ENCODE measurements around the gene ACOT4.
"Not testable (repeated sequence)": the region's sequence is repeated elsewhere in the genome, so short reads cannot be mapped to it uniquely, and the experiment has no call there.

ACOT4 gene, protein sequence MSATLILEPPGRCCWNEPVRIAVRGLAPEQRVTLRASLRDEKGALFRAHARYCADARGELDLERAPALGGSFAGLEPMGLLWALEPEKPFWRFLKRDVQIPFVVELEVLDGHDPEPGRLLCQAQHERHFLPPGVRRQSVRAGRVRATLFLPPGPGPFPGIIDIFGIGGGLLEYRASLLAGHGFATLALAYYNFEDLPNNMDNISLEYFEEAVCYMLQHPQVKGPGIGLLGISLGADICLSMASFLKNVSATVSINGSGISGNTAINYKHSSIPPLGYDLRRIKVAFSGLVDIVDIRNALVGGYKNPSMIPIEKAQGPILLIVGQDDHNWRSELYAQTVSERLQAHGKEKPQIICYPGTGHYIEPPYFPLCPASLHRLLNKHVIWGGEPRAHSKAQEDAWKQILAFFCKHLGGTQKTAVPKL

DNA sequence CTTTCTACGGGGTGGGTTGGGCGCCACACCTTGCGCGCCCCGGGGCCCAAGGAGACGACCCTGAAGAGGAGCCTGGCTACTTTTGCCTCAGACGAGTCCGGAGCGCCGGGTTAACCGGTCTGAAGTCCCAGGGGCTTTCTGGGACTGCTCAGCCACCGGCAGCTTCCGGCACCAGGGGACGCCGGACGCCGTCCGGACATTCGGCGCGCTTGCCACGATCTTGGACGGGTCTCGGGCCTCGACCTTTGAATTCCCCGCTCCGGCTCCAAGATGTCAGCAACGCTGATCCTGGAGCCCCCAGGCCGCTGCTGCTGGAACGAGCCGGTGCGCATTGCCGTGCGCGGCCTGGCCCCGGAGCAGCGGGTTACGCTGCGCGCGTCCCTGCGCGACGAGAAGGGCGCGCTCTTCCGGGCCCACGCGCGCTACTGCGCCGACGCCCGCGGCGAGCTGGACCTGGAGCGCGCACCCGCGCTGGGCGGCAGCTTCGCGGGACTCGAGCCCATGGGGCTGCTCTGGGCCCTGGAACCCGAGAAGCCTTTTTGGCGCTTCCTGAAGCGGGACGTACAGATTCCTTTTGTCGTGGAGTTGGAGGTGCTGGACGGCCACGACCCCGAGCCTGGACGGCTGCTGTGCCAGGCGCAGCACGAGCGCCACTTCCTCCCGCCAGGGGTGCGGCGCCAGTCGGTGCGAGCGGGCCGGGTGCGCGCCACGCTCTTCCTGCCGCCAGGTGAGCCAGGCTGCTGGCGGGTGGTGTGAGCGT lies at the start of gene ACOT4:
TSS of gene ACOT4 (plus strand) at position 184 of the 760 bp plus-strand sequence. CDS start at position 271, 87 bp downstream.
- peak; percentile 56 for DNase-seq

DNA sequence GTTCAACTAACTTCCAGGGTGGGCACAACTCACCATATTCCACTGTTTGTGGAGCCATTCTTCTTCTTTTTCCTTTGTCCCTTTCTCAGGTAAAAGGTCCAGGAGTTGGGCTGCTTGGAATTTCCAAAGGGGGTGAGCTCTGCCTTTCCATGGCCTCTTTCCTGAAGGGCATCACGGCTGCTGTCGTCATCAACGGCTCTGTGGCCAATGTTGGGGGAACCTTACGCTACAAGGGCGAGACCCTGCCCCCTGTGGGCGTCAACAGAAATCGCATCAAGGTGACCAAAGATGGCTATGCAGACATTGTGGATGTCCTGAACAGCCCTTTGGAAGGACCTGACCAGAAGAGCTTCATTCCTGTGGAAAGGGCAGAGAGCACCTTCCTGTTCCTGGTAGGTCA lies 48.7 kb upstream of the ACOT4 start:
- DNase-seq, result not testable (repeated sequence)

DNA sequence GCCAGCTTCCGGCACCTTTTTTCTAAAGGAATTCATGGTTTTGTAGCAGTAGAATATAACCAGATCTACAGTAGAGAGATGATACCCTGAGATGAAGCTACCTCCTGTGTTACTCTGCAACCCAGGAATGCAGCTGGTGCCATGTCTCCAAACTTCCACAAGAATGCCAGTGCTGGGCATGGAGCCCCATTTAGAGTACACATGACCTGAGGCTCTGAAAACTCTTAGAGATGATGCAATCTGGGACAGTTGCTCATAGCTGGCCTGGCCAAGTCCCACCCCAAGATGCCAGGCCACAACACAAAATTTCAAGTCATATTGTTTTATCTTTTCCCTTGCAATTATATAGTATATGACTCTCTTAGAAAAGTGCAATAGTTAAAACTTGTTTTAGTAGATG lies 46.3 kb upstream of the ACOT4 start:
- DNase-seq, result not testable (repeated sequence)

DNA sequence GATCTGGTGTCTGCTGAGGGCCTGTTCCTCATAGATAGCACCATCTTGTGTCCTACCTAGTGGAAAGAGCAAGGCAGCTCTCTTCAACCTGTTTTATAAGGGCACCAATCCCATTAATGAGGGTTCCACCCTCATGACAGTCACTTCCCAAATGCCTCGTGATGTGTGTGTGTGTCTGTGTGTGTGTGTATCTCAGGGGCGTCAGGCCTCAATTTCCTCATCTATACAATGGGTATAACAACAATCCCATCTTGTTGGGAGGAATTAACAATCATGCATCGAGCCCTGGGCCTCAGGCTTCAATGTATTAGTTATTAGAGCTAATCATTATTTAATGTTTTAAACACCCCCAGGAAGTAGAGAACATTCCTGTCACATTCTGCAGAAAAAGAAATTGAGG lies 42.6 kb upstream of the ACOT4 start:
- DNase-seq, result not testable (repeated sequence)

DNA sequence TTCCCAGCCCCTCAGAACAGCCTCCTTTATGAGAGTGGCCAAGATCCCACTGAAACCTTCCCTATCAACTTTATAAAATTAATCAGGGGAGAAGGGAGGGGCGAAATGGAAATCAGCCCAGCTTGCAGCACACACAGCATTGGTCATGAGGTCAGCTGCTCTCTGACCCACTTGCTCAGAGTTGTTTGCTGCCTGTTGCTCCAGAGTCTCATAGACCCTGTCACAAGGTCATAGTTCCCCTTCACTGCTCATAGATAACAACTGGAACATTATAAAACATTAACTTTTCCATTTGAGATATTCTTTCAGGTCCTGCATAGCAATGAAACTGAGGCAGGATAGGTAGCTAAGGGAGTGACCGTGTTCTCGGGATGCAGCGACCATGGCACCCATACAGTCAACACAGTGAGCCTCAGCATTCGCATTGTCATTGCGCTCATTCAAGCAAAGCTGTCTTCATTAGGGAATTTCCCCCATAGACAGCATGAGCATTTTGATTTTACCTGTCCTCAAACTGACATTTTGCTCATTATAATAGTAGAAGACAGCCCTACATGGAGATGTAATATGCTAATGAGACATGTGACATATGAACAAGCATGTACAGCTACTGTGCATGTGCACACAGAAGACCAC lies 41.7 kb upstream of the ACOT4 start:
- not testable (repeated sequence) for DNase-seq

DNA sequence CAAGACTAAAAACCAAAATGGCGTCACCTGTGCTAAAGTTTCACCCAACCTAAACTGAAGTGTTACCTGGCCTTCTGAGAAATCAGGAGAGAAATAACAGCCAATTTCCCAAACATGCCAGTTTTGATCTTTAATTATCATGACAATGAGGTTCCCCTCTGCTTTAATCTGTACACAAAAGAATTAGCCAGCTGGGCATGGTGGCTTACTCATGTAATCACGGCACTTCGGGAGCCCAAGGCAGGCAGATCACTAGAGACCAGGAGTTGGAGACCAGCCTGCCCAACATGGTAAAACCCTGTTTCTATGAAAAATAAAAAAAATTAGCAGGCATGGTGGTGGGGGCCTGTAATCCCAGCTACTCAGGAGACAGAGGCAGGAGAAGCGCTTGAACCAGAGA lies 37.8 kb upstream of the ACOT4 start:
- no peak for DNase-seq

DNA sequence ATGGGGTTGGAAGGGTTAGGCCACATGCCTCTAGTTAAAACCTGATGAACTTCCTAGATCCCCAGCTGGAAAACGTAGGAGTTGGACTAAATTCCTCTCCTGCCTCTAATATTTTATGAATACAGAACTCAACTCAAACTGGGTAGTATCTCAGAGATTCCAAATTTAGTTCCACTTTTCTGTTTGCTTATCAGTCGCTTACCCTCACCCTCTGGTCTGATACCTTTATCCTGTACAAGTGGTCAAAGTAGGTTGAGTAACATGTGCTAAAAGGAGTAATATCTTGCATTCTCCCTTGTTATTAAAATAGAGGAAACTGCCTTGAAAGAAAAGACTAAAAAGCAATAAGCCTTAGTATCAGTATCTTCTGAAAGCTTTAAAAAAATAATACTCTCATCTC lies 34.5 kb upstream of the ACOT4 start:
- DNase-seq, result not testable (repeated sequence)

DNA sequence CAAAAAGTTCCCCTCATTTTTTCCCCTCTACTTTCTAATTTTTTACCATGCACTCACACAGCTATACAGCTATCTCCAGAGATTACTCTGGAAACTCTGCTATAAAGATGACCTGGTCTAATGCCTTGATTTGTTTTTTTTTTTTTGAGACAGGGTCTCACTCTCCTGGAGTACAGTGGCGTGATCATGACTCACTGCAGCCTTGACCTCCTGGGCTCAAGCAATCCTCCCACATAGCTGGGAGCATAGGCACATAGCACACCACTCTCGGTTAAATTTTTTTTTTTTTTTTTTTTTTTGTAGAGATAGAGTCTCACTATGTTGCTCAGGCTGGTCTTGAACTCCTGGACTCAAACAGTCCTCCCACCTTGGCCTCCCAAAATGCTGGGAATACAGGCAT lies 33.4 kb upstream of the ACOT4 start:
- not testable (repeated sequence) for DNase-seq

DNA sequence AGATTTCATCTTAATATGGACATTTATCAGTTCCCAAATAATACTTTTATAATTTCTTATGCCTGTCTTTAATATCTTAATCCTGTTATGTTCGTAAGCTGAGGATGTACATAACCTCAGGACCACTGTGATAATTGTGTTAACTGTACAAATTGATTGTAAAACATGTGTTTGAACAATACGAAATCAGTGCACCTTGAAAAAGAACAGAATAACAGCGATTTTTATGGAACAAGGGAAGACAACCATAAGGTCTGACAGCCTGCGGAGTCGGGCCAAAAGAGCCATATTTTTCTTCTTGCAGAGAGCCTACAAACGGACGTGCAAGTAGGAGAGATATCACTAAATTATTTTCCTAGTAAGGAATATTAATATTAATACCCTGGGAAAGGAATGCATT lies 29.4 kb upstream of the ACOT4 start:
- DNase-seq, result not testable (repeated sequence)

DNA sequence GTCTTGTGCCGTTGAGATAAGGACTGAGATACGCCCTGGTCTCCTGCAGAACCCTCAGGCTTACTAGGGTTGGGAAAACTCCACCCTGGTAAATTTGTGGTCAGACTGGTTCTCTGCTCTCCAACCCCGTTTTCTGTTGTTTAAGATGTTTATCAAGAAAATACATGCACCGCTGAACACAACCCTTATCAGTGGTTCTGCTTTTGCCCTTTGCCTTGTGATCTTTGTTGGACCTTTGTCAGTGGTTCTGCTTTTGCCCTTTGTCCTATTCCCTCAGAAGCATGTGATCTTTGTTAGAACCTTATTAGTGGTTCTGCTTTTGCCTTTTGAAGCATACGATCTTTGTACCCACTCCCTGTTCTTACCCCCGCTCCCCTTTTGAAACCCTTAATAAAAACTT lies 29.0 kb upstream of the ACOT4 start:
- DNase-seq, result not testable (repeated sequence)

DNA sequence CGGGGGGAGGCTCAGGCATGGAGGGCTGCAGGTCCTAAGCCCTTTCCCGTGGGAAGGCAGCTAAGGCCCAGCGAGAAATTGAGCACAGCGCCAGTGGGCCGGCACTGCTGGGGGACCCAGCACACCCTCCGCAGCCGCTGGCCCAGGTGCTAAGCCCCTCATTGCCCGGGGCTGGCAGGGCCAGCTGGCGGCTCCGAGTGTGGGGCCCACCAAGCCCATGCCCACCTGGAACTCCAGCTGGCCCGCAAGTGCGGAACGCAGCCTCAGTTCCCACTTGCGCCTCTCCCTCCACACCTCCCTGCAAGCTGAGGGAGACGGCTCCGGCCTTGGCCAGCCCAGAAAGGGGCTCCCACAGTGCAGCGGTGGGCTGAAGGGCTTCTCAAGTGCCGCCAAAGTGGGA lies 25.2 kb upstream of the ACOT4 start:
- DNase-seq, result not testable (repeated sequence)

DNA sequence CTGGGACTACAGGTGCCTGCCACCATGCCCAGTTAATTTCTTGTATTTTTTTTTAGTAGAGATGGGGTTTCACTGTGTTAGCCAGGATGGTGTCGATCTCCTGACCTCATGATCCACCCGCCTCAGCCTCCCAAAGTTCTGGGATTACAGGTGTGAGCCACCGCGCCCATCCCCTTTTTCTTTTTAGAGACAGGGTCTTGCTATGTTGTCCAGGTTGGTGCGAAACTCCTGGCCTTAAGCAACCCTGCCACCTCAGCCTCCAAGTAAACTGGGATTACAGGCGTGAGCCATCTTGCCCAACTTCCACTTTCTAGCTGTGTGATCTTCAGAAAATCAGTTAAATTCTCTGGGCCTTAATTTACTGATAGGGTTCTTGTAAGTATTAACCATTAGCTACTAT lies 24.7 kb upstream of the ACOT4 start:
- not testable (repeated sequence) for DNase-seq

DNA sequence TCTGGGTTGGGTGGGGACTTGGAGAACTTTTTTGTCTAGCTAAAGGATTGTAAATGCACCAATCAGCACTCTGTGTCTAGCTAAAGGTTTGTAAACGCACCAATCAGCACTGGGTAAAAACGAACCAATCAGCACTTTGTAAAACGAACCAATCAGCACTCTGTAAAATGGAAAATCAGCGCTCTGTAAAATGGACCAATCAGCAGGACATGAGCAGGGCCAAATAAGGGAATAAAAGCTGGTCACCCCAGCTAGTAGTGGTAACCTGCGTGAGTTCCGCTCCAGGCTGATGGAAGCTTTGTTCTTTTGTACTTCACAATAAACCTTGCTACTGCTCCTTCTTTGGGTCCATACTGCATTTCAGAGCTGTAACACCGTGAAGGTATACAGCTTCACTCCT lies 24.3 kb upstream of the ACOT4 start:
- no peak for DNase-seq

DNA sequence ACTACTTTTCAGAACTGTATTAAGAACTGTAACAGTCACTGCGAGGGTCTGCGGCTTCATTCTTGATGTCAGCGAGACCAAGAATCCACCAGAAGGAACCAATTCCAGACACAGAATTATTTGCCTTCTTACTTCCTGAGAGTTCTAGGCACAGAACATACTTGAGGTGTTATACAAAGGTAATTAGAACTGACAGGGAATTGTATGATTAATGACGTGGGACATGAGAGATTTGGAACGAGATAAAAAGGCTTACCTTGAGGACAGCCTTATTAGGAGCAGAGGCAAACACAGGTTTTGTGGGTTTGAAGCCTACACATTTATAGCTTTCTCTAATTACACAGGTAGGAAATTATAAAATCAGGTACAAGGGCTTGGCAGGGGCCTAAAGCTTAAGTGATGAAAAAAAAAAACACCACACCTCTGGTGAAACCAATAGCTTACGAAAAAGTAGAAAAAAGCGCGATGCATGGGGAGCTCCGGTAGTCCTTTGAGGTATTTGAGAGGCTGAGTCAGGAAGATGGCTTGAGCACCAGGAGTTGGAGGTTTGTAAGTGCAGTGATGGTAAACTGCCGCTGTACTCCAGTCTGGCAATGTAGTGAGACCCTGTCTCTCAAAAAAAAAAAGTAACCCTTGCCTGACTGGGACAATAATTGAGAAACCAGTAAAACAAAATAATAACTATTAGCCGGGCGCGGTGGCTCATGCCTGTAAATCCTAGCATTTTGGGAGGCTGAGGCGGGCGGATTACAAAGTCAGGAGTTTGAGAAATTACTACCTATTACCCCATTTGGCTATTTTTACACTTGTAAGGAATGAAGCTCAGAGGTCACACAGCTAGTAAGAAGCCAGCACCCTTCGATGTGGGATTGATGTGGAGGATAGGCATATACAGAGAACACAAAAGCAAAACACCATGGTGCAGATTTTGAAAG lies 23.5 kb upstream of the ACOT4 start:
- no peak for DNase-seq

DNA sequence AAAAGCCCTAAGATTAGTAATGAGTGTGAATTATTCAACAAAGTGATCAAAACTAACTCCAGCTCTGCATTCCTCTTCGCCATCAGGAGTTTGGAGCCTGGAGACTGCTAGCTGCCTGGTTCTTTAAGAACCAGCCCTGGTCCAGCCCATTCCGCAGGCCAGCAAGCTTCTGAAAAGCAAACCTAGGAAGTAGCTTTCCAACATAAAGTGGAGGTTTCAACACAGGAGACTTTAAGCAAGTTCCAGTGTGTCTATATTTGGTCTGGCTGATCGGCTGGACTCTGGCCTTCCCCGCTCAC lies 22.8 kb upstream of the ACOT4 start:
- not testable (repeated sequence) for DNase-seq

DNA sequence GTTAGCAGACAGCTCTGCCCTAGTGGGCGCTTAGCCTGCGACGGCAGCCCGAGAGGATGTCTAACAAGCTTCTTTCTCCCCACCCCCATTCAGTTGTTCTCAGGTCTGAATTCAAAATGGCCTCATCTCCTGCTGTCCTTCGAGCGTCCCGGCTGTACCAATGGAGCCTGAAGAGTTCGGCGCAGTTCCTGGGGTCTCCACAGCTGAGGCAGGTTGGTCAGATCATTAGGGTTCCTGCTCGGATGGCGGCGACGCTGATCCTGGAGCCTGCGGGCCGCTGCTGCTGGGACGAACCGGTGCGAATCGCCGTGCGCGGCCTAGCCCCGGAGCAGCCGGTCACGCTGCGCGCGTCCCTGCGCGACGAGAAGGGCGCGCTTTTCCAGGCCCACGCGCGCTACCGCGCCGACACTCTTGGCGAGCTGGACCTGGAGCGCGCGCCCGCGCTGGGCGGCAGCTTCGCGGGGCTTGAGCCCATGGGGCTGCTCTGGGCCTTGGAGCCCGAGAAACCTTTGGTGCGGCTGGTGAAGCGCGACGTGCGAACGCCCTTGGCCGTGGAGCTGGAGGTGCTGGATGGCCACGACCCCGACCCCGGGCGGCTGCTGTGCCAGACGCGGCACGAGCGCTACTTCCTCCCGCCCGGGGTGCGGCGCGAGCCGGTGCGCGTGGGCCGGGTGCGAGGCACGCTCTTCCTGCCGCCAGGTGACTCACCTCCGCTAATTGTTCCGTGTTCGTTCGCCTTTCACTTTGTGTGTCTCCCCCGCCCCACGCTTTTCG lies 22.3 kb upstream of the ACOT4 start, which contains the start of gene ACOT2:
TSS of gene ACOT2 (plus strand) at position 29 of the 774 bp plus-strand sequence. CDS start at position 57, 28 bp downstream.
- peak; percentile 76 for DNase-seq

DNA sequence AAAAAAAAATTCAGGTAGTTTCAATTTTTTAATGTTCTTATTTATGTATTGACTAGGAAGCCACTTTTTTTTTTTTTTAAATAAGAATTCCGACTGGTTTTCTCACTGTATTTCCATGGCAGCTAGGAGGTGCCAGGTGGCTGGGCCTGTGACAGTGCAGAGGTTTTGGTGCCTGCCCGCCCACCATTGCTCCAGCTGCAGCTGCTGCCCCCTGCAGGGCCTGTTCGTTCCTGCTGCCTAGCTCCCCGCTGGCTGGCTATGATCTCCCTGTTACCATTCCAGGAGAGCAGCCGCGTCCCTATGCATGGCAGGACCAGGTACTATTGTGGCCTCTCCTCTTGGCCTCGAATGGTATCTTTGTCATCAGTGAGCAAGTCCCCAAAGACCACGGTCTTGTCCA lies 20.8 kb upstream of the ACOT4 start:
- peak; percentile 58 for DNase-seq

DNA sequence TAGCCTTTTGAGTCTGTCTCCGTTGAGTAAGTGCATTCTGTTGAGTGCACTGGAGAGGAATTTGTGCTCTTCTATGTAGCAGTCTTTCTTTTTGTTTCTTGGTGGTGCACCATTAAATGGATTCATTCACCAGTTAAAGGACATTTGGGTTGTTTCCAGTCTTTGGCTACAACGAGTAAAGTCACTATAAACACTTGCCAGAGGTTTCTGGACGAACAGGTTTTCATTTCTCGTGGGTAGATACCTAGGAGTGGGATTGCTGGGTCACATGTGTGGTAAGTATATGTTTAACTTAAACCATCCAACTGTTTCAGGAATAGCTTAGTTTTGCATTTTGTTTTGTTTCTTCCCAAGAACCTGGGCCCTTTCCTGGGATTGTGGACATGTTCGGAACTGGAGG lies 18.6 kb upstream of the ACOT4 start:
- DNase-seq, result not testable (repeated sequence)

DNA sequence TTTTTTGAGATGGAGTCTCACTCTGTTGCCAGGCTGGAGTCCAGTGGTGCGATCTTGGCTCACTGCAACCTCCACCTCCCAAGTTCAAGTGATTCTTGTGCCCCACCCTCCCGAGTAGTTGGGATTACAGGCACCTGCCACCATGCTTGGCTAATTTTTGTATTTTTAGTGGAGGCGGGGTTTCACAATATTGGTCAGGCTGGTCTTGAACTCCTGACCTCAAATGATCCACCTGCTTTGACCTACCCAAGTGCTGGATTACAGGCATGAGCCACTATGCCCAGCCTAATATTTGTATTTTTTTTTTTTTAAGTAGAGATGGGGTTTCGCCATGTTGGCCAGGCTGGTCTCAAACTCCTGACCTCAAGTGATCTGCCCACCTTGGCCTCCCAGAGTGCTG lies 17.9 kb upstream of the ACOT4 start:
- DNase-seq, result not testable (repeated sequence)

DNA sequence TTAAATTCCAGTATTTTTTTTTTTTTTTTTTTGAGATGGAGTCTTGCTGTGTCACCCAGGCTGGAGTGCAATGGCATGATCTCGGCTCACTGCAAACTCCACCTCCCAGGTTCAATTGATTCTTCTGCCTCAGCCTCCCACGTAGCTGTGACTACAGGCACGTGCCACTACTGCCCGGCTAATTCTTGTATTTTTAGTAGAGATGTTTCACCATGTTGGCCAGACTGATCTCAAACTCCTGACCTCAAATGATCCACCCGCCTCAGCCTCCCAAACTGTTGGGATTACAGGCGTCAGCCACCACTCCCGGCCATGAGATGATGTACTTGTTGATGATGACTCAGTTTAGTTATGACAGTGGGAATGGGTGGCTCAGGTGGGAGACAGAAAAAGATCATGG lies 17.4 kb upstream of the ACOT4 start:
- DNase-seq, result not testable (repeated sequence)

DNA sequence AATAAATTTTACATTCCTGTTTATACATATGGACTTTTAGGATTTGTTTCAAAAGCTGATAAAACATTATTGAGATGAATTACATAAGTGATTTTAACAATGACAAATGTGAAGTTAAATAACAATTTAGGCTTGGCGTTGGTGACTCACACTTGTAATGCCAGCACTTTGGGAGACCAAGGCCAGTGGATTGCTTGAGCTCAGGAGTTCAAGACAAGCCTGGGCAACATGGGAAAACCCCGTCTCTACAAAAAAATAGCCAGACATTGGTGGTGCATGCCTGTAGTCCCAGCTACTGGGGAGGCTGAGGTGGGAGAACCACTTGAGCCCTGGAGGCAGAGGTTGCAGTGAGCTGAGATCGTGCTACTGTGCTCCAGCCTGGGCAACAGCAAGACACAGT lies 15.3 kb upstream of the ACOT4 start:
- DNase-seq, result no peak

DNA sequence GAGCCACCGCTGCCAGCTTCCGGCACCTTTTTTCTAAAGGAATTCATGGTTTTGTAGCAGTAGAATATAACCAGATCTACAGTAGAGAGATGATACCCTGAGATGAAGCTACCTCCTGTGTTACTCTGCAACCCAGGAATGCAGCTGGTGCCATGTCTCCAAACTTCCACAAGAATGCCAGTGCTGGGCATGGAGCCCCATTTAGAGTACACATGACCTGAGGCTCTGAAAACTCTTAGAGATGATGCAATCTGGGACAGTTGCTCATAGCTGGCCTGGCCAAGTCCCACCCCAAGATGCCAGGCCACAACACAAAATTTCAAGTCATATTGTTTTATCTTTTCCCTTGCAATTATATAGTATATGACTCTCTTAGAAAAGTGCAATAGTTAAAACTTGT lies 14.5 kb upstream of the ACOT4 start:
- DNase-seq, result not testable (repeated sequence)

All from activated effector memory CD4-positive, alpha-beta T cell treated with Interleukin-2 at 50 U/mL for 16 hours (primary cell).